Measurements from ENCODE around the gene PLD3.

Gene PLD3

DNA sequence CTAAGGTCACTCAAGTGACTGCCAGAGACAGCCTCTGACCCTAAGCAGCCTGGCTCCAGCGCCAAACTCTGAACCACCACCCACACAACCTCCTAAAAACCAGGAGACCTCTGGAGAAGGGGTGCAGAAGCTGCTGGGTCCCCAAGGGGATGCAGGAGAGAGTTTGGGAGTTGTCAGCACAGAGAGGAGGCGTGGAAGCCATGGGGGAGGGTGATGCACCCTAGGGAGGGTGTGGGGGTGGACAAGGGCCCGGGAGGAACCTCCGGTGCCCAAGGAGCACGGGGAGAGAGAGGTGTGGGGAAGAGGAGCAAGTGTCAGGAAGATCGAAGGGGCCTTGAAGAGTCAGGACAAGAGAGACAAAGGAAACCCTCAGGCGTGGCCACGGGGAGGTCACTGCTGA lies 43.6 kb downstream of the PLD3 start:
- TF ChIP-seq, protein P1, sequence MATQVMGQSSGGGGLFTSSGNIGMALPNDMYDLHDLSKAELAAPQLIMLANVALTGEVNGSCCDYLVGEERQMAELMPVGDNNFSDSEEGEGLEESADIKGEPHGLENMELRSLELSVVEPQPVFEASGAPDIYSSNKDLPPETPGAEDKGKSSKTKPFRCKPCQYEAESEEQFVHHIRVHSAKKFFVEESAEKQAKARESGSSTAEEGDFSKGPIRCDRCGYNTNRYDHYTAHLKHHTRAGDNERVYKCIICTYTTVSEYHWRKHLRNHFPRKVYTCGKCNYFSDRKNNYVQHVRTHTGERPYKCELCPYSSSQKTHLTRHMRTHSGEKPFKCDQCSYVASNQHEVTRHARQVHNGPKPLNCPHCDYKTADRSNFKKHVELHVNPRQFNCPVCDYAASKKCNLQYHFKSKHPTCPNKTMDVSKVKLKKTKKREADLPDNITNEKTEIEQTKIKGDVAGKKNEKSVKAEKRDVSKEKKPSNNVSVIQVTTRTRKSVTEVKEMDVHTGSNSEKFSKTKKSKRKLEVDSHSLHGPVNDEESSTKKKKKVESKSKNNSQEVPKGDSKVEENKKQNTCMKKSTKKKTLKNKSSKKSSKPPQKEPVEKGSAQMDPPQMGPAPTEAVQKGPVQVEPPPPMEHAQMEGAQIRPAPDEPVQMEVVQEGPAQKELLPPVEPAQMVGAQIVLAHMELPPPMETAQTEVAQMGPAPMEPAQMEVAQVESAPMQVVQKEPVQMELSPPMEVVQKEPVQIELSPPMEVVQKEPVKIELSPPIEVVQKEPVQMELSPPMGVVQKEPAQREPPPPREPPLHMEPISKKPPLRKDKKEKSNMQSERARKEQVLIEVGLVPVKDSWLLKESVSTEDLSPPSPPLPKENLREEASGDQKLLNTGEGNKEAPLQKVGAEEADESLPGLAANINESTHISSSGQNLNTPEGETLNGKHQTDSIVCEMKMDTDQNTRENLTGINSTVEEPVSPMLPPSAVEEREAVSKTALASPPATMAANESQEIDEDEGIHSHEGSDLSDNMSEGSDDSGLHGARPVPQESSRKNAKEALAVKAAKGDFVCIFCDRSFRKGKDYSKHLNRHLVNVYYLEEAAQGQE (IDR thresholded peaks at IDR 0.05; ENCODE audit: insufficient read depth in 1 of 2, low read depth in 2 of 2, low read length in 2 of 2) = no peak
- no peak for TF ChIP-seq SIN3A (IDR thresholded peaks at IDR 0.05; ENCODE audit: borderline replicate concordance, insufficient read depth, low read length)
- no peak for TF ChIP-seq TAF1 (IDR thresholded peaks at IDR 0.05; ENCODE audit: borderline replicate concordance, insufficient read depth, low read length)
- TF ChIP-seq POLR2AphosphoS5 (IDR thresholded peaks at IDR 0.05; ENCODE audit: low read depth, low read length) = no peak
- TF ChIP-seq FOXP2 (optimal IDR thresholded peaks at IDR 0.05; ENCODE audit: borderline replicate concordance, extremely low read depth, extremely low read length, insufficient read depth) = no peak

DNA sequence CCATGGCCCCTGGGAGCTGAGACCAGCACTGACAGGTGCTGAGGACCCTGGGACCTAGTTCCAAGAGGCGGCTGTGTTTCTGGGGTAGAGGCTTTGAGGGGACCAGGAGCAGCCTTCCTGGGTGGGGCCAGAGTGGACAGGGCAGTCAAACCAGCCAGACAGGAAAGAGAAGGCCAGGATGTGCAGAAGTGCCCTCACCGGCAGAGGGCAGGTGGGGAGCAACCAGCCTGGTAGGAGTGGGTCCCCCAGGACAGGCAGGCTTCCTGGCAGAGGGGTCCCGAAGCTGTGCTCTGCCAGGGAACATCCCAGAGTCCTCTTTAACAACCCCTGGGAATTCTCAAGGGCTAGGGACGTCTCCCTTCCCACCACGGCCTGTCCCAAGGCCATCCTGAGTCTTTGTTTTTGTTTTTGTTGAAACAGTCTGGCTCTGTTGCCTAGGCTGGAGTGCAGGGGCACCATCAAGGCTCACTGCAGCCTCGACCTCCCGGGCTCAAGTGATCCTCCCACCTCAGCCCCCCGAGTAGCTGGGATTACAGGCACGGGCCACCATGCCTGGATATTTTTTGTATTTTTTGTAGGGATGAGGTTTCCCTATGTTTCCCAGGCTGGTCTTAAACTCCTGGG lies 44.5 kb downstream of the PLD3 start:
- no peak for TF ChIP-seq POLR2AphosphoS5 (IDR thresholded peaks at IDR 0.05; ENCODE audit: low read depth, low read length)
- no peak for TF ChIP-seq FOXP2 (optimal IDR thresholded peaks at IDR 0.05; ENCODE audit: borderline replicate concordance, extremely low read depth, extremely low read length, insufficient read depth)
- no peak for TF ChIP-seq TAF1 (IDR thresholded peaks at IDR 0.05; ENCODE audit: borderline replicate concordance, insufficient read depth, low read length)
- no peak for TF ChIP-seq SIN3A (IDR thresholded peaks at IDR 0.05; ENCODE audit: borderline replicate concordance, insufficient read depth, low read length)
- TF ChIP-seq, protein P1 (IDR thresholded peaks at IDR 0.05; ENCODE audit: insufficient read depth in 1 of 2, low read depth in 2 of 2, low read length in 2 of 2) = no peak

DNA sequence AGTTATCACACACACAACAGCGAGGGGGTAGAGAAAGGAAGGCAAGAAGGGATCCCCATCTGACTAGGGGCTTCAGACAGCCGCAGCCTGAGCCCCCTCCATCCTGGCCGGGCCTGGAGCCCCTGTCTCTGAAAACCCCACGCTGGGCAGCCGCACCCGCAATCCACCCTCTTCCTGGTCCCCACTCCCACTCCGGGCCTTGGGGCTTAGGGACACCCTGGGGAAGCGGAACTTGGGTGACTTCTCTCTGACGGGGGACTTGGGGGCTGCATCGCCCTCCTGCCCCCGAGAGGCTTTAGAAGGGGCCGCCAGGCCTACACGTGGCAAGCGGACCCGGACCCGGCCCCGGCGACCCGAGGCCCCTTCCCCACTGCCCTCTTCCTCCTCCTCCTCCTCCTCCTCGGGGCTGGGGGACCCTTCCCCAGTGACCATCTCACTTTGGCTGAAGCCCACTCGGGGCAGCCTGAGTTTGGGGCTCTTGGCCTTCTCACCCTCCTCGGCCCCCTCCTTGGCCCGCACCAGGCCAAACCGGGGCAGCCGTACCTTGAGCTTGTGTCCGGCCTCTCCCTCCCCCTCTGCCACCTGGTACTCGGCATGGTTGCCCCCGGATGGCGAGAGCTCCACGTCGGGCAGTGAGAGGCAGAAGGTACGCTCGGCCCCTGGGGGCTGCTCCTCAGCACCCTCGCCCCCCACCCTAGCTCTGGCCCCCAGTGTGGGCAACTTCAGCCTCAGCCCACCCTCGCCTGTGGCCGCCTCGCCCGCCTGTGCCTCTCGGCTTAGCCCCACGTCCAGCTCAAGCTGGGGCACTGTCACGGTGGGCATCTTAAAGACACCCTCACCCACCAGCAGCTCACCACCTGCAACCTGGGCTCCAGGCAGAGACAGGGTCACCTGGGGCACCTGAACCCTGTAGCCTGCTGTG lies 45.7 kb downstream of the PLD3 start:
- TF ChIP-seq SIN3A (IDR thresholded peaks at IDR 0.05; ENCODE audit: borderline replicate concordance, insufficient read depth, low read length) (no peak), FOXP2 (optimal IDR thresholded peaks at IDR 0.05; ENCODE audit: borderline replicate concordance, extremely low read depth, extremely low read length, insufficient read depth) (no peak), POLR2AphosphoS5 (IDR thresholded peaks at IDR 0.05; ENCODE audit: low read depth, low read length) (no peak), TAF1 (IDR thresholded peaks at IDR 0.05; ENCODE audit: borderline replicate concordance, insufficient read depth, low read length) (no peak)
- TF ChIP-seq, protein P1 (IDR thresholded peaks at IDR 0.05; ENCODE audit: insufficient read depth in 1 of 2, low read depth in 2 of 2, low read length in 2 of 2) = no peak

DNA sequence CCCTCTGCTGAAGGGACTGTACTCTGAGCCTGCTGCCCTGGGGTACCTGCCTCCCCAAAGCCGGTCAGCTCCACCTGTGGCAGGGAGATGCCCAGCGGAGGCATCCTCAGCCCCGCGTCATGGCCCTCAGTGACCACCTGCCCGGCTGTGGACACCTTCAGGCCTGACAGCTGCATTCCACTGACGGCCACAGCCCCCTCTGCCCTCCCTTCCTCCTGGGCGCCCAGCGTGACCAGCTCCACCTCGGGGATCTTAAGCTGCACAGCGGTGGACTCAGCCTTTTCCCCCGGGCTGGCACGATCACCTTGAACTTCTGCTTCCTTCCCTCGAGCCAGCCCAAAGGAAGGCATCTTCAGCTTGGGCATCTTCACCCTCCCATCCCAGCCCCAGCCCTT lies 46.3 kb downstream of the PLD3 start:
- no peak for TF ChIP-seq TAF1 (IDR thresholded peaks at IDR 0.05; ENCODE audit: borderline replicate concordance, insufficient read depth, low read length)
- TF ChIP-seq POLR2AphosphoS5 (IDR thresholded peaks at IDR 0.05; ENCODE audit: low read depth, low read length) = no peak
- TF ChIP-seq FOXP2 (optimal IDR thresholded peaks at IDR 0.05; ENCODE audit: borderline replicate concordance, extremely low read depth, extremely low read length, insufficient read depth) = no peak
- TF ChIP-seq, protein P1 (IDR thresholded peaks at IDR 0.05; ENCODE audit: insufficient read depth in 1 of 2, low read depth in 2 of 2, low read length in 2 of 2) = no peak
- no peak for TF ChIP-seq SIN3A (IDR thresholded peaks at IDR 0.05; ENCODE audit: borderline replicate concordance, insufficient read depth, low read length)

Measured in PFSK-1 (cell line).